ENCODE results near the gene LRFN4. TPM values are rescaled to one million over a fixed set of nuclear protein-coding genes. Genes with fewer than 3 reads are reported as not detected.

The LRFN4 gene
- total and polyA plus RNA-seq, 2 of the 13 experiments (the other 11 are each of a cell fraction or from before 2014, with no cell fraction given), result 1.3 to 6.8 TPM

DNA sequence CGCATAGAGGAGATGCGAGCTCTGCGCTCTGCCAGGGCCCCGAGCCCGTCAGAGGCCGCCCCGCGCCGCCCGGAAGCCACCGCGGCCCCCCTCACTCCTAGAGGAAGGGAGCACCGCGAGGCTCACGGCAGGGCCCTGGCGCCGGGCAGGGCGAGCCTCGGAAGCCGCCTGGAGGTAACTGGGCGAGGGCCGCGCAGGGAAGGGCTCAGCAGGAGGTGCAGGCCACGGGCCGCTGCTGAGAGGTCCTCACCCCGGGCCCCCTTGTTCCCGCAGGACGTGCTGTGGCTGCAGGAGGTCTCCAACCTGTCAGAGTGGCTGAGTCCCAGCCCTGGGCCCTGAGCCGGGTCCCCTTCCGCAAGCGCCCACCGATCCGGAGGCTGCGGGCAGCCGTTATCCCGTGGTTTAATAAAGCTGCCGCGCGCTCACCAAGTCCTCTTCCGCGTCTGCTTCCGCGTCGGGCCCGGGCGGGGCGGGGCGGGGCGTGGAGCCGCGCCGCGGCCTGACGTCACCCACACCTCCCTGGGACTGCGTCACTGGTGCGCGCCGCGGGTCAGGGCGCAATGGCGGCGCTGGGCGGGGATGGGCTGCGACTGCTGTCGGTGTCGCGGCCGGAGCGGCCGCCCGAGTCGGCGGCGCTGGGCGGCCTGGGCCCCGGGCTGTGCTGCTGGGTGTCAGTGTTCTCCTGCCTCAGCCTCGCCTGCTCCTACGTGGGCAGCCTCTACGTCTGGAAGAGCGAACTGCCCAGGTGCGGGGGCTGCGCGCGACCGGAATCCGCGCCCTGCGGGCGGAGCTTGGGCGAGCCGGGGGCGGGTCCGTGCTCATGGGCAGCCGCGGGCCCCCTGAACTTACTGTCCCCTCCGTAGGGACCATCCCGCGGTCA lies 13.7 kb upstream of the LRFN4 start, which contains the start of gene RCE1 (continued):
- TF ChIP-seq, protein P1, sequence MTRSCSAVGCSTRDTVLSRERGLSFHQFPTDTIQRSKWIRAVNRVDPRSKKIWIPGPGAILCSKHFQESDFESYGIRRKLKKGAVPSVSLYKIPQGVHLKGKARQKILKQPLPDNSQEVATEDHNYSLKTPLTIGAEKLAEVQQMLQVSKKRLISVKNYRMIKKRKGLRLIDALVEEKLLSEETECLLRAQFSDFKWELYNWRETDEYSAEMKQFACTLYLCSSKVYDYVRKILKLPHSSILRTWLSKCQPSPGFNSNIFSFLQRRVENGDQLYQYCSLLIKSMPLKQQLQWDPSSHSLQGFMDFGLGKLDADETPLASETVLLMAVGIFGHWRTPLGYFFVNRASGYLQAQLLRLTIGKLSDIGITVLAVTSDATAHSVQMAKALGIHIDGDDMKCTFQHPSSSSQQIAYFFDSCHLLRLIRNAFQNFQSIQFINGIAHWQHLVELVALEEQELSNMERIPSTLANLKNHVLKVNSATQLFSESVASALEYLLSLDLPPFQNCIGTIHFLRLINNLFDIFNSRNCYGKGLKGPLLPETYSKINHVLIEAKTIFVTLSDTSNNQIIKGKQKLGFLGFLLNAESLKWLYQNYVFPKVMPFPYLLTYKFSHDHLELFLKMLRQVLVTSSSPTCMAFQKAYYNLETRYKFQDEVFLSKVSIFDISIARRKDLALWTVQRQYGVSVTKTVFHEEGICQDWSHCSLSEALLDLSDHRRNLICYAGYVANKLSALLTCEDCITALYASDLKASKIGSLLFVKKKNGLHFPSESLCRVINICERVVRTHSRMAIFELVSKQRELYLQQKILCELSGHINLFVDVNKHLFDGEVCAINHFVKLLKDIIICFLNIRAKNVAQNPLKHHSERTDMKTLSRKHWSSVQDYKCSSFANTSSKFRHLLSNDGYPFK (CRISPR knock-in tag; IDR thresholded peaks at IDR 0.05; ENCODE audit: borderline replicate concordance), result no peak
- TF ChIP-seq ZNF207 (IDR thresholded peaks at IDR 0.05; ENCODE audit: borderline replicate concordance), result no peak
- TF ChIP-seq, protein P2, sequence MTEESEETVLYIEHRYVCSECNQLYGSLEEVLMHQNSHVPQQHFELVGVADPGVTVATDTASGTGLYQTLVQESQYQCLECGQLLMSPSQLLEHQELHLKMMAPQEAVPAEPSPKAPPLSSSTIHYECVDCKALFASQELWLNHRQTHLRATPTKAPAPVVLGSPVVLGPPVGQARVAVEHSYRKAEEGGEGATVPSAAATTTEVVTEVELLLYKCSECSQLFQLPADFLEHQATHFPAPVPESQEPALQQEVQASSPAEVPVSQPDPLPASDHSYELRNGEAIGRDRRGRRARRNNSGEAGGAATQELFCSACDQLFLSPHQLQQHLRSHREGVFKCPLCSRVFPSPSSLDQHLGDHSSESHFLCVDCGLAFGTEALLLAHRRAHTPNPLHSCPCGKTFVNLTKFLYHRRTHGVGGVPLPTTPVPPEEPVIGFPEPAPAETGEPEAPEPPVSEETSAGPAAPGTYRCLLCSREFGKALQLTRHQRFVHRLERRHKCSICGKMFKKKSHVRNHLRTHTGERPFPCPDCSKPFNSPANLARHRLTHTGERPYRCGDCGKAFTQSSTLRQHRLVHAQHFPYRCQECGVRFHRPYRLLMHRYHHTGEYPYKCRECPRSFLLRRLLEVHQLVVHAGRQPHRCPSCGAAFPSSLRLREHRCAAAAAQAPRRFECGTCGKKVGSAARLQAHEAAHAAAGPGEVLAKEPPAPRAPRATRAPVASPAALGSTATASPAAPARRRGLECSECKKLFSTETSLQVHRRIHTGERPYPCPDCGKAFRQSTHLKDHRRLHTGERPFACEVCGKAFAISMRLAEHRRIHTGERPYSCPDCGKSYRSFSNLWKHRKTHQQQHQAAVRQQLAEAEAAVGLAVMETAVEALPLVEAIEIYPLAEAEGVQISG (CRISPR knock-in tag; IDR thresholded peaks at IDR 0.05), result peak; percentile 86
- no peak for TF ChIP-seq ZNF232 (CRISPR knock-in tag; IDR thresholded peaks at IDR 0.05; ENCODE audit: borderline replicate concordance)
- peak; percentile 19; the same call in 1 of the 2 replicates for TF ChIP-seq SMYD3 (CRISPR knock-in tag; IDR thresholded peaks at IDR 0.05)
- no peak for TF ChIP-seq ZNF589 (CRISPR knock-in tag; conservative IDR thresholded peaks at IDR 0.05)
- TF ChIP-seq ZBTB38 (CRISPR knock-in tag; IDR thresholded peaks at IDR 0.05), result peak; percentile 61; the same call in 1 of the 2 replicates
- peak; percentile 75 for TF ChIP-seq U2AF1 (optimal IDR thresholded peaks at IDR 0.05; ENCODE audit: low read depth, low read length)
- no peak for TF ChIP-seq ZSCAN12 (CRISPR knock-in tag; IDR thresholded peaks at IDR 0.05)
- TF ChIP-seq KLF16 (CRISPR knock-in tag; IDR thresholded peaks at IDR 0.05), result 0 out of 4 replicates have a peak, but pooled peaks of 1 of the 2 experiments have one; percentile 40
- TF ChIP-seq ZNF577 (CRISPR knock-in tag; IDR thresholded peaks at IDR 0.05; ENCODE audit: borderline replicate concordance, low read depth), result no peak
- no peak for TF ChIP-seq SIX1 (CRISPR knock-in tag; IDR thresholded peaks at IDR 0.05; ENCODE audit: borderline replicate concordance)
- no peak for TF ChIP-seq ZNF24 (IDR thresholded peaks at IDR 0.05)
- TF ChIP-seq ZNF143 (CRISPR knock-in tag; IDR thresholded peaks at IDR 0.05), result no peak
- no peak for TF ChIP-seq DNMT3B (CRISPR knock-in tag; conservative IDR thresholded peaks at IDR 0.05)
- peak; percentile 74; the same call in 1 of the 2 replicates for TF ChIP-seq ZNF468 (CRISPR knock-in tag; IDR thresholded peaks at IDR 0.05)
- TF ChIP-seq, protein P3, sequence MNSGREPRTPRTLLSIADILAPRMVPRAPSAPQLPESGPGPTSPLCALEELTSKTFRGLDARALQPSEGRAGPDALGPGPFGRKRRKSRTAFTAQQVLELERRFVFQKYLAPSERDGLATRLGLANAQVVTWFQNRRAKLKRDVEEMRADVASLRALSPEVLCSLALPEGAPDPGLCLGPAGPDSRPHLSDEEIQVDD (CRISPR knock-in tag; IDR thresholded peaks at IDR 0.05; ENCODE audit: borderline replicate concordance), result no peak; the same call in 1 of the 2 replicates
- no peak for TF ChIP-seq ZBTB1 (CRISPR knock-in tag; IDR thresholded peaks at IDR 0.05; ENCODE audit: borderline replicate concordance)
- TF ChIP-seq FOXA3 (CRISPR knock-in tag; IDR thresholded peaks at IDR 0.05), result no peak; the same call in 1 of the 2 replicates
- peak; percentile 64; the same call in 1 of the 2 replicates for TF ChIP-seq ZNF331 (CRISPR knock-in tag; IDR thresholded peaks at IDR 0.05)
- TF ChIP-seq, protein P4, sequence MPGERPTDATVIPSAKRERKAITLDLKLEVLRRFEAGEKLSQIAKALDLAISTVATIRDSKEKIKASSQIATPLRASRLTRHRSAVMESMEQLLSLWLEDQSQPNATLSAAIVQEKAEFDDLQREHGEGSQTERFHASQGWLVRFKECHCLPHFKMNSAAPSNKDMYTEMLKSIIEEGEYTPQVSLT (CRISPR knock-in tag; IDR thresholded peaks at IDR 0.05; ENCODE audit: borderline replicate concordance, low read depth), result no peak
- TF ChIP-seq ARID2 (CRISPR knock-in tag; IDR thresholded peaks at IDR 0.05; ENCODE audit: borderline replicate concordance), result no peak
- TF ChIP-seq ZNF484 (CRISPR knock-in tag; IDR thresholded peaks at IDR 0.05; ENCODE audit: borderline replicate concordance, low read depth), result no peak
